ENCODE measurements around the gene CSH2. TPM values are rescaled to one million over a fixed set of nuclear protein-coding genes. Genes with fewer than 3 reads are reported as not detected.
A peak's percentile ranks its signal among the peaks of the same experiment; 100 is the strongest.
"Not testable (repeated sequence)": the region's sequence is repeated elsewhere in the genome, so short reads cannot be mapped to it uniquely, and the experiment has no call there.

CSH2 gene
- total RNA-seq, 4 donors from 2014 or later: not detected

- H3K27ac ChIP-seq; DNase-seq; H3K27me3 ChIP-seq; H3K36me3 ChIP-seq; intact Hi-C loops (cut with DNase I; ENCODE audit: low total_unique reads); H3K4me3 ChIP-seq; H3K4me1 ChIP-seq; H3K9me3 ChIP-seq: not testable (repeated sequence)
Observed at GRCh38 chr17:63892316-63893037, 19.0 kb upstream of the CSH2 start.

GRCh38 chr17:63889026-63889848 is 15.8 kb upstream of the CSH2 start:
- H3K4me1 ChIP-seq; H3K9me3 ChIP-seq; H3K27me3 ChIP-seq; H3K4me3 ChIP-seq; H3K36me3 ChIP-seq; H3K27ac ChIP-seq; intact Hi-C loops (cut with DNase I; ENCODE audit: low total_unique reads); DNase-seq: not testable (repeated sequence)
- peak; percentile 14 to 24 (median 20) for TF ChIP-seq CTCF (IDR thresholded peaks at IDR 0.05)

- H3K9me3 ChIP-seq; H3K4me3 ChIP-seq; DNase-seq; intact Hi-C loops (cut with DNase I; ENCODE audit: low total_unique reads); H3K27ac ChIP-seq; H3K4me1 ChIP-seq; H3K27me3 ChIP-seq; H3K36me3 ChIP-seq: not testable (repeated sequence)
Observed at GRCh38 chr17:63885119-63885518, 11.6 kb upstream of the CSH2 start.

- H3K27ac ChIP-seq; H3K27me3 ChIP-seq; H3K4me1 ChIP-seq; H3K36me3 ChIP-seq; intact Hi-C loops (cut with DNase I; ENCODE audit: low total_unique reads); DNase-seq; H3K9me3 ChIP-seq; H3K4me3 ChIP-seq: not testable (repeated sequence)
Observed at GRCh38 chr17:63882626-63883126, 9.2 kb upstream of the CSH2 start.

GRCh38 chr17:63881935-63882601 is 8.6 kb upstream of the CSH2 start, which contains the start of gene GH2:
TSS of gene GH2 (minus strand) at chr17:63881944. CDS start at chr17:63881801, 143 bp downstream.
- DNase-seq: peak in 1 of 2 donors; percentile 28
- H3K4me3 ChIP-seq: no peak within 1 kb of the TSS
- no peaks in the 10 kb centered on the region for H3K4me1 ChIP-seq
- H3K27ac ChIP-seq: no peak within 1 kb of the TSS
- TF ChIP-seq CTCF (IDR thresholded peaks at IDR 0.05) (peak in 3 of 4 experiments; percentile 41 to 55 (median 43)), POLR2A (IDR thresholded peaks at IDR 0.05) (no peak)
- H3K27me3 ChIP-seq: no peaks in the 10 kb centered on the region
- H3K36me3 ChIP-seq: no peaks in the 10 kb centered on the region
- H3K9me3 ChIP-seq: no peaks in the 10 kb centered on the region
- intact Hi-C loops (cut with DNase I; ENCODE audit: low total_unique reads): no loop called here

- DNase-seq; intact Hi-C loops (cut with DNase I; ENCODE audit: low total_unique reads); H3K27ac ChIP-seq; H3K36me3 ChIP-seq; H3K4me1 ChIP-seq; H3K4me3 ChIP-seq; H3K9me3 ChIP-seq; H3K27me3 ChIP-seq: not testable (repeated sequence)
Observed at GRCh38 chr17:63881337-63881736, 7.9 kb upstream of the CSH2 start.

- TF ChIP-seq POLR2A (IDR thresholded peaks at IDR 0.05) (no peak), CTCF (IDR thresholded peaks at IDR 0.05) (no peak)
- intact Hi-C loops (cut with DNase I; ENCODE audit: low total_unique reads): no loop called here
- no peaks in the 10 kb centered on the region for H3K9me3 ChIP-seq
- no peak for DNase-seq
- no peaks in the 10 kb centered on the region for H3K4me1 ChIP-seq
- H3K4me3 ChIP-seq: no peak overlapping the region
- H3K27ac ChIP-seq: no peak overlapping the region
- no peaks in the 10 kb centered on the region for H3K27me3 ChIP-seq
- H3K36me3 ChIP-seq: no peaks in the 10 kb centered on the region
Observed at GRCh38 chr17:63880706-63881105, 7.2 kb upstream of the CSH2 start.

- H3K4me3 ChIP-seq; H3K9me3 ChIP-seq; H3K27ac ChIP-seq; H3K36me3 ChIP-seq; H3K4me1 ChIP-seq; intact Hi-C loops (cut with DNase I; ENCODE audit: low total_unique reads); H3K27me3 ChIP-seq; DNase-seq: not testable (repeated sequence)
Observed at GRCh38 chr17:63878413-63878812, 4.9 kb upstream of the CSH2 start.

- H3K36me3 ChIP-seq; H3K27ac ChIP-seq; intact Hi-C loops (cut with DNase I; ENCODE audit: low total_unique reads); H3K4me1 ChIP-seq; DNase-seq; H3K27me3 ChIP-seq; H3K4me3 ChIP-seq; H3K9me3 ChIP-seq: not testable (repeated sequence)
Observed at GRCh38 chr17:63874693-63875092, 1.2 kb upstream of the CSH2 start.
